ENCODE results near the gene VPS4B.

DNA sequence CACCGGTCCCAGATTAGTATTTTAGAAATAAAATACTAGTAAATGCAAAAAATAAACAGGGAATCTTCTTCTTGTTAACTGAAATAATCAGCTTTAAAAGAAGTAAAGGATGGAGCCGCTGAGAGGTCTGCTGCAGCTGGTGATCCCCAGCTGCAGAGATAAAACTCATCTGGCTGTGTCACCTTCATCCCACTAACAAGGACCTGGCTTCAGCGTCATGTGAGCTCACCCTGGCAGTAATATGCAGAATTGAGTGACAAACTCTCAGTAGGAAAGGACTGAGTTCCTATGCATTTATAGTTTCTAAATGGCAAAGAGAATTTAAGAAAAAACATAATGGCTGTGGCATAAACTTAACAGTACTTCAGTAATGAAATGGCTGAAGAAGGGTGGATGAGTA, 27.3 kb downstream of the VPS4B start:
- TF ChIP-seq, protein P1, sequence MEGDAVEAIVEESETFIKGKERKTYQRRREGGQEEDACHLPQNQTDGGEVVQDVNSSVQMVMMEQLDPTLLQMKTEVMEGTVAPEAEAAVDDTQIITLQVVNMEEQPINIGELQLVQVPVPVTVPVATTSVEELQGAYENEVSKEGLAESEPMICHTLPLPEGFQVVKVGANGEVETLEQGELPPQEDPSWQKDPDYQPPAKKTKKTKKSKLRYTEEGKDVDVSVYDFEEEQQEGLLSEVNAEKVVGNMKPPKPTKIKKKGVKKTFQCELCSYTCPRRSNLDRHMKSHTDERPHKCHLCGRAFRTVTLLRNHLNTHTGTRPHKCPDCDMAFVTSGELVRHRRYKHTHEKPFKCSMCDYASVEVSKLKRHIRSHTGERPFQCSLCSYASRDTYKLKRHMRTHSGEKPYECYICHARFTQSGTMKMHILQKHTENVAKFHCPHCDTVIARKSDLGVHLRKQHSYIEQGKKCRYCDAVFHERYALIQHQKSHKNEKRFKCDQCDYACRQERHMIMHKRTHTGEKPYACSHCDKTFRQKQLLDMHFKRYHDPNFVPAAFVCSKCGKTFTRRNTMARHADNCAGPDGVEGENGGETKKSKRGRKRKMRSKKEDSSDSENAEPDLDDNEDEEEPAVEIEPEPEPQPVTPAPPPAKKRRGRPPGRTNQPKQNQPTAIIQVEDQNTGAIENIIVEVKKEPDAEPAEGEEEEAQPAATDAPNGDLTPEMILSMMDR (IDR thresholded peaks at IDR 0.05; ENCODE audit: low read depth, low read length), result no peak
- no peak for TF ChIP-seq POLR2A (IDR thresholded peaks at IDR 0.05; ENCODE audit: extremely low read depth, insufficient read length)
- TF ChIP-seq, protein P2, sequence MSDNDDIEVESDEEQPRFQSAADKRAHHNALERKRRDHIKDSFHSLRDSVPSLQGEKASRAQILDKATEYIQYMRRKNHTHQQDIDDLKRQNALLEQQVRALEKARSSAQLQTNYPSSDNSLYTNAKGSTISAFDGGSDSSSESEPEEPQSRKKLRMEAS (IDR thresholded peaks at IDR 0.05; ENCODE audit: low read depth, low read length), result no peak

All from NB4 (cell line).